Type B pancreatic cell (in vitro differentiated cells): ENCODE measurements around the gene FBXO46. TPM values are rescaled to one million over a fixed set of nuclear protein-coding genes. Genes with fewer than 3 reads are reported as not detected.
A peak's percentile ranks its signal among the peaks of the same experiment; 100 is the strongest.

ENCODE experiments used
- DNase-seq: peaks from one replicate; pipeline ENCODE4 v3.0.0; 2021; ENCODE audit warnings: mixed read lengths; ENCODE audit not compliant: unreplicated experiment; ENCODE audit errors: extremely low spot score
- H3K27ac Mint-ChIP-seq: 2 replicates; pipeline ENCODE4 v1.8.0; 2021; ENCODE audit warnings: mild to moderate bottlenecking, mixed read lengths
- H3K27me3 Mint-ChIP-seq: 2 replicates; pipeline ENCODE4 v1.8.0; 2021; ENCODE audit warnings: mixed read lengths
- H3K36me3 Mint-ChIP-seq: 2 replicates; pipeline ENCODE4 v1.8.0; 2021; ENCODE audit warnings: mixed read lengths
- H3K4me1 Mint-ChIP-seq: one replicate; pipeline ENCODE4 v1.8.0; 2021; ENCODE audit warnings: mixed read lengths; ENCODE audit not compliant: unreplicated experiment
- H3K4me3 Mint-ChIP-seq: 2 replicates; pipeline ENCODE4 v1.8.0; 2021; ENCODE audit warnings: mild to moderate bottlenecking, mixed read lengths
- H3K9me3 Mint-ChIP-seq: 2 replicates; pipeline ENCODE4 v1.8.0; 2021; ENCODE audit warnings: mixed read lengths
- CTCF ChIP-seq: fragments of 200-600 bp; sonication (generic); conservative IDR thresholded peaks from 2 replicates; pipeline ENCODE4 v1.5.0; 2021; ENCODE audit warnings: antibody characterized with exemption, mild to moderate bottlenecking
- total RNA-seq: library from RNA; stranded (reverse); gene quantifications from 2 replicates; pipeline ENCODE4 v1.2.1, GENCODE V29; 2021; ENCODE audit warnings: low replicate concordance

The FBXO46 gene
- total RNA-seq, 1 donor from 2014 or later = 37.5 TPM

GRCh38 chr19:45716359-45717130, 14.2 kb downstream of the FBXO46 start:
- H3K9me3 Mint-ChIP-seq = no peaks in the 10 kb centered on the region
- H3K4me3 Mint-ChIP-seq = peak overlapping the region; percentile 90
- DNase-seq = no peak
- H3K27me3 Mint-ChIP-seq = no peaks in the 10 kb centered on the region
- H3K4me1 Mint-ChIP-seq = peaks cover 33% of the 10 kb centered on the region
- peak overlapping the region; percentile 99 for H3K27ac Mint-ChIP-seq
- TF ChIP-seq CTCF = no peak
- H3K36me3 Mint-ChIP-seq = peaks cover 6% of the 10 kb centered on the region

GRCh38 chr19:45715139-45715538, 15.6 kb downstream of the FBXO46 start:
- Mint-ChIP-seq H3K4me1 (peaks cover 38% of the 10 kb centered on the region), H3K27ac (no peak overlapping the region), H3K9me3 (no peaks in the 10 kb centered on the region), H3K4me3 (no peak overlapping the region), H3K27me3 (no peaks in the 10 kb centered on the region), H3K36me3 (peaks cover 12% of the 10 kb centered on the region)
- DNase-seq = no peak
- TF ChIP-seq CTCF = no peak

GRCh38 chr19:45713141-45713540, 17.6 kb downstream of the FBXO46 start:
- DNase-seq = no peak
- Mint-ChIP-seq H3K36me3 (peaks cover 5% of the 10 kb centered on the region), H3K27ac (no peak overlapping the region), H3K4me3 (no peak overlapping the region), H3K27me3 (no peaks in the 10 kb centered on the region), H3K9me3 (no peaks in the 10 kb centered on the region), H3K4me1 (peaks cover 31% of the 10 kb centered on the region)
- no peak for TF ChIP-seq CTCF

GRCh38 chr19:45712699-45713067, 18.0 kb downstream of the FBXO46 start:
- no peaks in the 10 kb centered on the region for H3K9me3 Mint-ChIP-seq
- H3K27ac Mint-ChIP-seq = no peak overlapping the region
- no peak for DNase-seq
- no peak overlapping the region for H3K4me3 Mint-ChIP-seq
- TF ChIP-seq CTCF = no peak
- peaks cover 28% of the 10 kb centered on the region for H3K4me1 Mint-ChIP-seq
- no peaks in the 10 kb centered on the region for H3K27me3 Mint-ChIP-seq
- H3K36me3 Mint-ChIP-seq = peaks cover 5% of the 10 kb centered on the region

GRCh38 chr19:45711851-45712698, 18.6 kb downstream of the FBXO46 start:
- Mint-ChIP-seq H3K4me1 (peaks cover 22% of the 10 kb centered on the region), H3K9me3 (no peaks in the 10 kb centered on the region), H3K36me3 (peaks cover 5% of the 10 kb centered on the region), H3K4me3 (no peak overlapping the region), H3K27ac (no peak overlapping the region), H3K27me3 (no peaks in the 10 kb centered on the region)
- no peak for DNase-seq
- TF ChIP-seq CTCF = no peak
